ENCODE measurements around the gene OR51L1. TPM values are rescaled to one million over a fixed set of nuclear protein-coding genes. Genes with fewer than 3 reads are reported as not detected.

Gene OR51L1
- total RNA-seq, 1 experiment from 2014 or later, result not detected

- DNase-seq (ENCODE audit: extremely low read depth, low read depth), result no peak
Observed at GRCh38 chr11:5046226-5046625, 51.6 kb downstream of the OR51L1 start, which contains the start of gene OR52J3. Gene OR52J3, plus strand, starts transcription at chr11:5046526. Its CDS starts 0 bp downstream, at chr11:5046526.

- DNase-seq (ENCODE audit: extremely low read depth, low read depth), result no peak
Observed at GRCh38 chr11:5046754-5047330, 52.2 kb downstream of the OR51L1 start.

Other genes with a start within 250 kb of the OR51L1 start
- gene OR51F1, start 224.9 kb upstream of the OR51L1 start, total RNA-seq (2014; rRNA removed; shearing (Covaris generic)), result not detected in 2 replicates
- gene OR52R1, start 190.5 kb upstream of the OR51L1 start, total RNA-seq (2014; rRNA removed; shearing (Covaris generic)), result not detected in 2 replicates
- gene OR51F2, start 173.5 kb upstream of the OR51L1 start, total RNA-seq (2014; rRNA removed; shearing (Covaris generic)), result not detected in 2 replicates
- not detected in 2 replicates for gene OR51S1, start 145.6 kb upstream of the OR51L1 start, total RNA-seq (2014; rRNA removed; shearing (Covaris generic))
- gene OR51T1, start 113.0 kb upstream of the OR51L1 start, total RNA-seq (2014; rRNA removed; shearing (Covaris generic)), result not detected in 2 replicates
- gene OR51A7, start 91.1 kb upstream of the OR51L1 start, total RNA-seq (2014; rRNA removed; shearing (Covaris generic)), result not detected in 2 replicates
- not detected in 2 replicates for gene OR51G2, start 75.5 kb upstream of the OR51L1 start, total RNA-seq (2014; rRNA removed; shearing (Covaris generic))
- not detected in 2 replicates for gene OR51G1, start 70.5 kb upstream of the OR51L1 start, total RNA-seq (2014; rRNA removed; shearing (Covaris generic))
- gene OR51A4, start 47.2 kb upstream of the OR51L1 start, total RNA-seq (2014; rRNA removed; shearing (Covaris generic)), result not detected in 2 replicates
- gene OR51A2, start 39.1 kb upstream of the OR51L1 start, total RNA-seq (2014; rRNA removed; shearing (Covaris generic)), result not detected in 2 replicates
- gene OR52J3, start 51.7 kb downstream of the OR51L1 start, total RNA-seq (2014; rRNA removed; shearing (Covaris generic)), result not detected in 2 replicates
- gene OR52E2, start 64.8 kb downstream of the OR51L1 start, total RNA-seq (2014; rRNA removed; shearing (Covaris generic)), result not detected in 2 replicates
- gene OR52E1, start 74.7 kb downstream of the OR51L1 start, total RNA-seq (2014; rRNA removed; shearing (Covaris generic)), result not detected in 2 replicates
- not detected in 2 replicates for gene OR52A5, start 143.5 kb downstream of the OR51L1 start, total RNA-seq (2014; rRNA removed; shearing (Covaris generic))
- not detected in 2 replicates for gene OR52A1, start 159.9 kb downstream of the OR51L1 start, total RNA-seq (2014; rRNA removed; shearing (Covaris generic))
- gene OR51V1, start 205.8 kb downstream of the OR51L1 start, total RNA-seq (2014; rRNA removed; shearing (Covaris generic)), result not detected in 2 replicates
- gene HBB, start 232.2 kb downstream of the OR51L1 start, total RNA-seq (2014; rRNA removed; shearing (Covaris generic)), result not detected in 2 replicates
- not detected in 2 replicates for gene HBD, start 239.6 kb downstream of the OR51L1 start, total RNA-seq (2014; rRNA removed; shearing (Covaris generic))

Measured in NCI-H460 (cell line).